Neural progenitor cell (in vitro differentiated cells): Measurements from ENCODE around the gene ZPR1. TPM values are rescaled to one million over a fixed set of nuclear protein-coding genes. Genes with fewer than 3 reads are reported as not detected.
"Not testable (repeated sequence)": the region's sequence is repeated elsewhere in the genome, so short reads cannot be mapped to it uniquely, and the experiment has no call there.

Experiments
- DNase-seq: peaks from one replicate; pipeline ENCODE4 v3.0.0-alpha.2; 2016; ENCODE audit warnings: low spot score
- H2AFZ ChIP-seq: fragments of 200-600 bp; sonication (generic); replicated peaks from 2 replicates; pipeline ENCODE4 v1.6.1; 2016; ENCODE audit warnings: antibody characterized with exemption
- H3F3A ChIP-seq: fragments of 200-600 bp; sonication (generic); 2 replicates; pipeline ENCODE4 v1.6.1; 2016; ENCODE audit warnings: antibody characterized with exemption, low read depth
- H3K27ac ChIP-seq: fragments of 200-600 bp; sonication (generic); 2 replicates; pipeline ENCODE4 v1.5.1; 2016; ENCODE audit warnings: mild to moderate bottlenecking
- H3K27me3 ChIP-seq: fragments of 200-600 bp; sonication (generic); 2 replicates; pipeline ENCODE4 v1.6.1; 2016; ENCODE audit warnings: mild to moderate bottlenecking, moderate library complexity
- H3K36me3 ChIP-seq: fragments of 200-600 bp; sonication (generic); 2 replicates; pipeline ENCODE4 v1.5.1; 2016
- H3K4me1 ChIP-seq: fragments of 200-600 bp; sonication (generic); 2 replicates; pipeline ENCODE4 v1.6.1; 2016; ENCODE audit warnings: mixed run types
- H3K4me2 ChIP-seq: fragments of 200-600 bp; sonication (generic); 2 replicates; pipeline ENCODE4 v1.6.1; 2016
- H3K4me3 ChIP-seq: fragments of 200-600 bp; sonication (generic); 2 replicates; pipeline ENCODE4 v1.5.1; 2016
- H3K79me2 ChIP-seq: fragments of 200-600 bp; sonication (generic); 2 replicates; pipeline ENCODE4 v1.6.1; 2016; ENCODE audit warnings: low read depth
- H3K9ac ChIP-seq: fragments of 200-600 bp; sonication (generic); 2 replicates; pipeline ENCODE4 v1.6.1; 2016
- H3K9me3 ChIP-seq: fragments of 200-600 bp; sonication (generic); 2 replicates; pipeline ENCODE4 v1.5.1; 2016; ENCODE audit warnings: low read depth
- H4K20me1 ChIP-seq: fragments of 200-600 bp; sonication (generic); 2 replicates; pipeline ENCODE4 v1.6.1; 2016; ENCODE audit warnings: low read depth
- H3K27ac Mint-ChIP-seq: 3 replicates; pipeline ENCODE4 v1.8.0; 2021; ENCODE audit warnings: mixed read lengths
- H3K27me3 Mint-ChIP-seq: 2 replicates; pipeline ENCODE4 v1.8.0; 2022; ENCODE audit warnings: low read depth, mild to moderate bottlenecking, inconsistent platforms, moderate library complexity, mixed read lengths; ENCODE audit not compliant: insufficient read depth
- H3K36me3 Mint-ChIP-seq: 3 replicates; pipeline ENCODE4 v1.8.0; 2021; ENCODE audit warnings: mixed read lengths
- H3K4me1 Mint-ChIP-seq: 3 replicates; pipeline ENCODE4 v1.8.0; 2021; ENCODE audit warnings: mixed read lengths
- H3K4me3 Mint-ChIP-seq: 3 replicates; pipeline ENCODE4 v1.8.0; 2021; ENCODE audit warnings: mild to moderate bottlenecking, moderate library complexity, mixed read lengths
- H3K9me3 Mint-ChIP-seq: 3 replicates; pipeline ENCODE4 v1.8.0; 2020; ENCODE audit warnings: mixed read lengths
- EZH2 ChIP-seq: fragments of 200-600 bp; sonication (generic); IDR thresholded peaks from 2 replicates; pipeline ENCODE4 v1.6.1; 2017; ENCODE audit warnings: antibody characterized with exemption, mild to moderate bottlenecking, moderate library complexity
- EZH2phosphoT487 ChIP-seq: fragments of 200-600 bp; sonication (generic); IDR thresholded peaks from 2 replicates; pipeline ENCODE4 v1.6.1; 2017; ENCODE audit warnings: antibody characterized with exemption
- total RNA-seq: library from RNA; depleted of rRNA; stranded (reverse); fragments of >200 nt; gene quantifications from 2 replicates; pipeline ENCODE4 v1.2.3, GENCODE V29; 2015; ENCODE audit warnings: low replicate concordance
- TF ChIP-seq, protein P1 (sequence below): fragments of 200-600 bp; sonication (generic); IDR thresholded peaks from 2 replicates; pipeline ENCODE4 v1.5.1; 2017; ENCODE audit warnings: antibody characterized with exemption, mild to moderate bottlenecking

Gene ZPR1
- total RNA-seq, 1 donor from 2014 or later: 38.5 TPM

- peaks cover 47% of the 10 kb centered on the region for H3K79me2 ChIP-seq
- H3K9me3 ChIP-seq: no peaks in the 10 kb centered on the region
- peaks cover 15% of the 10 kb centered on the region for H4K20me1 ChIP-seq
- no peak for DNase-seq
- H3K4me3 Mint-ChIP-seq: peak overlapping the region; percentile 95
- no peak overlapping the region for H2AFZ ChIP-seq
- peaks cover 8% of the 10 kb centered on the region for H3K36me3 Mint-ChIP-seq
- H3K4me3 ChIP-seq: peak overlapping the region; percentile 98
- H3K36me3 ChIP-seq: peaks cover 8% of the 10 kb centered on the region
- TF ChIP-seq EZH2phosphoT487: no peak
- TF ChIP-seq EZH2: no peak
- TF ChIP-seq, protein P1, sequence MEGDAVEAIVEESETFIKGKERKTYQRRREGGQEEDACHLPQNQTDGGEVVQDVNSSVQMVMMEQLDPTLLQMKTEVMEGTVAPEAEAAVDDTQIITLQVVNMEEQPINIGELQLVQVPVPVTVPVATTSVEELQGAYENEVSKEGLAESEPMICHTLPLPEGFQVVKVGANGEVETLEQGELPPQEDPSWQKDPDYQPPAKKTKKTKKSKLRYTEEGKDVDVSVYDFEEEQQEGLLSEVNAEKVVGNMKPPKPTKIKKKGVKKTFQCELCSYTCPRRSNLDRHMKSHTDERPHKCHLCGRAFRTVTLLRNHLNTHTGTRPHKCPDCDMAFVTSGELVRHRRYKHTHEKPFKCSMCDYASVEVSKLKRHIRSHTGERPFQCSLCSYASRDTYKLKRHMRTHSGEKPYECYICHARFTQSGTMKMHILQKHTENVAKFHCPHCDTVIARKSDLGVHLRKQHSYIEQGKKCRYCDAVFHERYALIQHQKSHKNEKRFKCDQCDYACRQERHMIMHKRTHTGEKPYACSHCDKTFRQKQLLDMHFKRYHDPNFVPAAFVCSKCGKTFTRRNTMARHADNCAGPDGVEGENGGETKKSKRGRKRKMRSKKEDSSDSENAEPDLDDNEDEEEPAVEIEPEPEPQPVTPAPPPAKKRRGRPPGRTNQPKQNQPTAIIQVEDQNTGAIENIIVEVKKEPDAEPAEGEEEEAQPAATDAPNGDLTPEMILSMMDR: no peak
- H3K4me2 ChIP-seq: peak overlapping the region; percentile 83
- H3K27ac ChIP-seq: no peak overlapping the region
- H3K27me3 ChIP-seq: no peaks in the 10 kb centered on the region
- H3K4me1 Mint-ChIP-seq: peaks cover 28% of the 10 kb centered on the region
- no peak overlapping the region for H3K27ac Mint-ChIP-seq
- no peaks in the 10 kb centered on the region for H3K9me3 Mint-ChIP-seq
- no peaks in the 10 kb centered on the region for H3K27me3 Mint-ChIP-seq
- peaks cover 23% of the 10 kb centered on the region for H3K4me1 ChIP-seq
- peaks cover 39% of the 10 kb centered on the region for H3F3A ChIP-seq
- peak overlapping the region; percentile 82 for H3K9ac ChIP-seq
Observed at GRCh38 chr11:116771935-116772334, 15.9 kb downstream of the ZPR1 start.

- H3K36me3 ChIP-seq: peaks cover 7% of the 10 kb centered on the region
- H4K20me1 ChIP-seq: peaks cover 9% of the 10 kb centered on the region
- H3K27ac ChIP-seq: no peak overlapping the region
- Mint-ChIP-seq H3K27ac (no peak overlapping the region), H3K9me3 (no peaks in the 10 kb centered on the region), H3K4me1 (no peaks in the 10 kb centered on the region), H3K27me3 (peaks cover 3% of the 10 kb centered on the region), H3K36me3 (peaks cover 20% of the 10 kb centered on the region), H3K4me3 (no peak overlapping the region)
- H3K9ac ChIP-seq: no peak overlapping the region
- no peak overlapping the region for H3K4me3 ChIP-seq
- no peak for DNase-seq
- H3K79me2 ChIP-seq: no peaks in the 10 kb centered on the region
- H3K27me3 ChIP-seq: no peaks in the 10 kb centered on the region
- H3F3A ChIP-seq: no peaks in the 10 kb centered on the region
- no peaks in the 10 kb centered on the region for H3K9me3 ChIP-seq
- H2AFZ ChIP-seq: no peak overlapping the region
- no peak for TF ChIP-seq EZH2
- TF ChIP-seq, protein P1: no peak
- no peak for TF ChIP-seq EZH2phosphoT487
- no peaks in the 10 kb centered on the region for H3K4me1 ChIP-seq
- H3K4me2 ChIP-seq: no peak overlapping the region
Observed at GRCh38 chr11:116762132-116762531, 25.7 kb downstream of the ZPR1 start.

GRCh38 chr11:116756044-116756443, 31.8 kb downstream of the ZPR1 start:
- peaks cover 22% of the 10 kb centered on the region for H3K36me3 Mint-ChIP-seq
- H3K4me3 Mint-ChIP-seq, H3K9me3 Mint-ChIP-seq, H3K27ac Mint-ChIP-seq, H3K27me3 ChIP-seq, H3K27ac ChIP-seq, H3K9me3 ChIP-seq, DNase-seq, H3K4me1 ChIP-seq, H3K4me2 ChIP-seq, H3K4me3 ChIP-seq, H4K20me1 ChIP-seq, H3F3A ChIP-seq, H3K4me1 Mint-ChIP-seq, H3K27me3 Mint-ChIP-seq, H2AFZ ChIP-seq, H3K9ac ChIP-seq: not testable (repeated sequence)
- Histone ChIP-seq H3K36me3 (peaks cover 23% of the 10 kb centered on the region), H3K79me2 (peaks cover 12% of the 10 kb centered on the region)

DNA sequence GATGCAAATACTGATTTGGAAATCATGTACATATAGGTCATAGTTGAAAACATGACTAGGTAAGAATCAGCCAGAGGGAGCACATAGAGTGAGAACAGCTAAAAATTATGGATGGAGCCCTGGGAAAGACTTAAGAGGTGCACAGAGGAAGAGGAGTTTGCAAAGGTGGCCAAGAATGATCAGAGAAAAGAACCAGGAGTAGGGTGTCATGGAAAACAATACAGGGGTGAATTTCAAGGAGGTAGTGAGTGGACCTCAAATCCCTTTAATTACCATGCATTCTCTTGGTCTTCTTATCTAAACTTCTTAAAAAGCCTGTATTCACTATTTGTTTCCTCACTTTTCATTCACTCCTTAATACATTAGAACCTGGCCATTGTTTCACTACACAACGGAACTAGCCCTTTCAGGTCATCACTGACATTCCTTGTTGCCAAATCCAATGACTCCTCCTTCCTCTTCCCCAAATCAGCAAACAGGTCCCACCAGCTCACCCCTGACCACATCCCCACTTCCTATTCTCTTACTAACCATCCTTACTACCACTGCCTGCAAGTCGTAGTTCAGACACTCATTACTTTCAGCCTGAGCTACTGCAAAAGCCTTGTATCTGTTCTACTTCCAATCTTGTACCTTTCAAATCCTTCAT, 37.6 kb downstream of the ZPR1 start:
- Mint-ChIP-seq H3K9me3 (no peaks in the 10 kb centered on the region), H3K27ac (no peak overlapping the region), H3K4me3 (no peak overlapping the region), H3K27me3 (peaks cover 2% of the 10 kb centered on the region), H3K36me3 (peaks cover 12% of the 10 kb centered on the region), H3K4me1 (no peaks in the 10 kb centered on the region)
- no peaks in the 10 kb centered on the region for H3K4me1 ChIP-seq
- H2AFZ ChIP-seq: no peak overlapping the region
- H3K79me2 ChIP-seq: peaks cover 12% of the 10 kb centered on the region
- no peak for DNase-seq
- peaks cover 16% of the 10 kb centered on the region for H3K36me3 ChIP-seq
- H3K4me2 ChIP-seq: no peak overlapping the region
- no peak overlapping the region for H3K9ac ChIP-seq
- no peak overlapping the region for H3K27ac ChIP-seq
- H4K20me1 ChIP-seq: peaks cover 2% of the 10 kb centered on the region
- H3K27me3 ChIP-seq: no peaks in the 10 kb centered on the region
- TF ChIP-seq EZH2 (no peak), EZH2phosphoT487 (no peak)
- TF ChIP-seq, protein P1: no peak
- peaks cover 2% of the 10 kb centered on the region for H3F3A ChIP-seq
- no peaks in the 10 kb centered on the region for H3K9me3 ChIP-seq
- H3K4me3 ChIP-seq: no peak overlapping the region
